Kasumi-1 (cell line): ENCODE measurements around the gene IFNAR1.

Experiments used
- DNase-seq, 2 experiments: peaks; one replicate each; lab custom pipeline; 2025; lab: John Stamatoyannopoulos, UW

Gene IFNAR1

GRCh38 chr21:33402001-33402979 lies 77.5 kb downstream of the IFNAR1 start:
- DNase-seq: peak; percentile 65 to 72

- DNase-seq: peak; percentile 9
Observed at GRCh38 chr21:33403128-33403785, 78.5 kb downstream of the IFNAR1 start, which contains the start of gene IFNGR2. TSS of gene IFNGR2 (plus strand) at chr21:33403413. CDS start at chr21:33403544, 131 bp downstream.

GRCh38 chr21:33403786-33404585 lies 79.2 kb downstream of the IFNAR1 start:
- DNase-seq: peak; percentile 33 to 36

GRCh38 chr21:33406493-33406892 lies 81.7 kb downstream of the IFNAR1 start:
- no peak for DNase-seq
